Stimulated activated CD8-positive, alpha-beta memory T cell treated with anti-CD3 and anti-CD28 coated beads, Interleukin-7, amount 100 ng/mL, for 48 hours (primary cell): ENCODE data around the gene ANGEL2.
A peak's percentile ranks its signal among the peaks of the same experiment; 100 is the strongest.
"Not testable (repeated sequence)": the region's sequence is repeated elsewhere in the genome, so short reads cannot be mapped to it uniquely, and the experiment has no call there.

Source experiments
- DNase-seq, 2 donors: peaks; one replicate each; pipeline ENCODE4 v3.0.0-alpha.2; 2020; ENCODE audit warnings: low read depth in 1 of 2; ENCODE audit errors: extremely low read depth in 1 of 2

Gene ANGEL2

DNA sequence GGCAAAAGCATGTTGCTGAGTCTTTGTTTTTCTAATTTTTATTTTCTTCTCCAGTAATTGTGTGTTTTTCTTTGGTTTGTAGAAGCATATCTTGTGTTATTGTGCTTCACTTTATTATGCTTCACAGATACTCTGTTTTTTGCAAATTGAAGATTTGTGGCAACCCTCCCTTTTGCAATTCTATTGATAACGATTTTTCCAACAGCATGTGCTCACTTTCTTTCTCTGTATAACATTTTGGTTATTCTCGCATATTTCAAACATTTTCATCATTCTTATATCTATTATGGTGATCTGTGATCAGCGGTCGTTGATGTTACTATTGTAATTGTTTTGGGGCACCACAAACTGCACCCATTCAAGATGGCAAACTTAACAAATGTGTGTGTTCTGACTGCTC lies 3.8 kb upstream of the ANGEL2 start:
- DNase-seq: no peak

DNA sequence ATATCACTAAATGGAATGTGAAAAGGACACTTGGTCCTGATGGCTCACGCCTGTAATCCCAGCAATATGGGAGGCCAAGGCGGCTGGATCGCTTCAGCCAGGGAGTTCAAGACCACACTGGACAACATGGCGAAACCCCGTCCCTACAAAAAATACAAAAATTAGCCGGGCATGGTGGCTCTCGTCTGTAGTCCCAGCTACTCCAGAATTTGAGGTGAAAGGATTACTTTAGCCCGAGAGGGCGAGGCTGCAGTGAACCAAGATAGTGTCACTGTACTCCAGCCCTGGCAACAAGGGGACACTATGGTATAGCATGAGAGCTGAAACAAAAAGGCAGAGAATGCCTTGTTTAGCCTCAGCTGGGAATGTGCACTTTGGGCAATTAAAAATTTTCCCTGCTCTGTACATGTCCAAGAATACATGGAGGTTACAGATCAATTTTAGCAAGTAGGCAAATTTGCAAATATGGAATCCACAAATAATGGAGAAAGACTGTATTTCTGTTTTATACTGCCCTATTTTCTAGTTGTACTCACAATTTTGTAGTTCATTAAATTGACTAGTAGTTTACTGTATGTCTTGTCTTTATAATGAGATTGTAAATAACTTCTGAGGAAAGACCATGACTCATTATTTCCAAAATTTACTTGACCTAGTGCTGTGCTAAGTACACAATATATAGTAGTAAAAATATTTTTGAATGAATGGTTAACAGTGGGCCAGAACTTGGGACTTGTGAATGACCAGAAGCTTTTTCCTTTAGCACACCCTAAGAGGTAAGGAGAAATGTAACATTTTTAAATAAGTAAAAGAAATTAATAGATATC lies 2.0 kb upstream of the ANGEL2 start:
- DNase-seq: no peak

GRCh38 chr1:213014642-213015041 lies 1.0 kb downstream of the ANGEL2 start:
- DNase-seq: no peak

DNA sequence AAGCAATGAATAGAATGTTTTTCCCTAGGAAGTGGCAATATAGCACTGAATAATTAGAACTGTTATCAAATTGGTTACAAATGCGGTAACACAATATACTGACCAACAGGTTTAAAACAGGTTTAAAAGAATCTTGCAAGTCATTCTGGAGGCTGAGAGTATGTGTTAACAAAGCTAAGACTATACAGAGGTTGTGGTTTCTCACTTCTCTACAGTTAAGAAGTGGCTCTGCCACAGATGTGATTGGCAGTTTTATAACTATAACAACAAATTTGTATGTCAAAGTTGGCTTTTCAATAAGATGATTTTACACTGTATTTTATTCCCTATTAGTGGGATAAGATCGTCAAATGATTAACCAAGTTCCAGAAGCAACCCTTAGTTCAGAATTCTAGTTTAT lies 7.1 kb downstream of the ANGEL2 start:
- DNase-seq: no peak

DNA sequence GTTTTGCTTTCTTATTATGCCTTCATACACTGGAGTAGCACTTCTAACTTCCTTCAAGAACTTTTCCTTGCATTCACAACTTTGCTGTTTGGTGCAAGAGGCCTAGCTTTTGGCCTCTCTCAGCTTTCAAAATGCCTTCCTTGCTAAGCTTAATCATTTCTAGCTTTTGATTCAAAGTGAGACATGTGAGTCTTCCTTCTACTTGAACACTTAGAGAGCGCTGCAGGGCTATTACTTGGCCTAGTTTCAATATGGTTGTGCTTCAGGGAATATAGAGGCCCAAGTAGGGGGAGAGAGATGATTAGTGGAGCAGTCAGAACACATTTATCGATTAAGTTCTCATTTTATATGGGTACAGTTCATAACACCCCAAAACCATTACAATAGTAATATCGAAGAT lies 12.4 kb downstream of the ANGEL2 start:
- DNase-seq: no peak

DNA sequence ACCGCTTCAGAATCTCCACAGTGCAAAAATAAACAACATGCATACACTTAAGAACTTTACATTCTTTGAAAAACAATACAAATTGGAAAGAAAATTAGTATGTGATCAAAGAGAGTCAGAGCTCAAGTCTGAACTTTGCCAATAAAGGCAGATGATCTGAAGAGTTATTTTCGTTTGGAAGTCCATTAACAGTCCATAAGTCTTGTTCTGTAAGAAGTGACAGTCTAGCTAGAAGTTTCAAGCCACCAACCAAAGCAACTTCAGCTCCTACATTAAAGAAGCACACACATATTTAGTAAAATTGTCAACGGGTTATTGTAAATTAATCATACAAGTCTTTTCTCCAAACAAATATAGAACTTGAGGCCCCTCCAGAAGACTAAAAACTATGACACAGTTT lies 20.7 kb downstream of the ANGEL2 start:
- no peak for DNase-seq

GRCh38 chr1:212993960-212994359 lies 21.7 kb downstream of the ANGEL2 start:
- not testable (repeated sequence) for DNase-seq

DNA sequence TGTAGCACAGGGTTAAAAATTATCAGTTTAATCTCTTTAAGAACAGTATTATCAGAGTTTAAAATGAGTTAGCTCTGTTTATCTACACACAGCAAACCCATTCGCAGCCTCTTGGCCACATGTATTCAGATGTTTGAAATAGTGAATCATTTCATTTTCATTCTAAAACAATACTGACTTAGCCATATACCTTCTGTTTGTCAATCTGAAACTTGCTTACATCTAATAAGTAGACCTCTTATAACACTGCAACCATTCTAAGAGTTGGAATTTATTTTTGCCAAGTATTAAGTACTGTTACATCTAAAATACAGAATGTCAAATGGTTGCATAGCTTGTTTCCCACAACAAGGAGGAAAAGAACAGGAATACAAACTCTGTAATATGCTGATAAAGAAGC lies 25.4 kb downstream of the ANGEL2 start:
- no peak for DNase-seq

- DNase-seq: no peak
Measured at GRCh38 chr1:212987702-212988322, 27.9 kb downstream of the ANGEL2 start.

GRCh38 chr1:212986551-212986950 lies 29.1 kb downstream of the ANGEL2 start:
- DNase-seq: no peak

DNA sequence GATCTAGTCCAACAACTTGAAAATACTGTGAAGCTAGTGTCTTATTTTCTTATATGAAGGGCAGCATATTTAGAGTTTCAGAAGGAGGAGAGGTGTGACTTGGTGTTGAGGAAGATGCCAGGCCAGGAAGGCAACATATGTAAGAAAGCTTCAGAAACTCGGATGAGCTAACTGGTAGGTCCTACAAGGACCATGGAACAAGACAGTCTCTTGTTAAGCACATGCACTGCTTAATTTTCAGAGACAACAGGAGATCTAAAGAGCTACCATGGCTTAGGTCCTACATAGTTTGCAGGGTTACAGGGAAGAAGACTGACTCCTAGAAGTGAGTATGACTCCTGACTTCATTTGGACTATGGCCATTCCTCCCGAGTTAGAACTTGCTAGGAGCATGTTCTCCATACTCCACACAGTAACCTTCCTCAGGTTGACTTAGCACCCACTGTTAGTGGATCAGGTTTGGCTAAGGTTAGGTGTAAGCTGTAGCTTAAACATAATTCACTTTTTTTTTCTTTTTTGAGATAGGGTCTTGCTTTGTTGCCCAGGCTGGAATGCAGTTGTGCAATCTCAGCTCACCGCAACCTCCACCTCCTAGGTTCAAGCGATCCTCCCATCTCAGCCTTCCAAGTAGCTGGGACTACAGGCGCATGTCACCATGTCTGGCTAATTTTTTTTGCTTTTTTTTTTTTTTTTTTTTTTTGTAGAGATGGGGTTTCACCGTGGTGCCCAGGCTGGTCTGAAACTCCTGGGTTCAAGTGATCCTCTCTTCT lies 31.0 kb downstream of the ANGEL2 start:
- no peak for DNase-seq

DNA sequence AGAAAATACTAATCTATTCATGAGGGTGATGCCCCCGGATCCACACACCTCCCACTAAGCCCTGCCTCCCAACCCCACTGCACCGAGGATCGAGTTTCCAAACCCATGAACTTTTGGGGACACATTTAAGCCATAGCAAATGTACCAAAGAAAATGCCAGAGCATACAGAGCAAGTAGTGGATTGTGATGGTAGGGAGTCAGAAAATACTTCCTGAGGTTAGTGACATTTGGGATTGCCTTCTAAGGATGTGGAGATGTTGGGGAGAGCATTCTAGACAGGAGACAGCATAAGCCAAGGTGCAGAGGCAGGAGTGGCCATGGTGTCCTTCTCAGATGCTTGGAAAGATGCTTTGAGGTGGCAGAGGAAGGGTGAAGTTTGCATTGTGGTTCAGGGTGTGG lies 32.2 kb downstream of the ANGEL2 start:
- no peak for DNase-seq

- no peak for DNase-seq
Measured at GRCh38 chr1:212982430-212983152, 33.1 kb downstream of the ANGEL2 start.

GRCh38 chr1:212981571-212982328 lies 33.9 kb downstream of the ANGEL2 start:
- no peak for DNase-seq

- DNase-seq: no peak
Measured at GRCh38 chr1:212981025-212981495, 34.6 kb downstream of the ANGEL2 start.

- DNase-seq: no peak
Measured at GRCh38 chr1:212980123-212980785, 35.4 kb downstream of the ANGEL2 start.

GRCh38 chr1:212979340-212980122 lies 36.1 kb downstream of the ANGEL2 start:
- DNase-seq: peak; percentile 2 to 38

DNA sequence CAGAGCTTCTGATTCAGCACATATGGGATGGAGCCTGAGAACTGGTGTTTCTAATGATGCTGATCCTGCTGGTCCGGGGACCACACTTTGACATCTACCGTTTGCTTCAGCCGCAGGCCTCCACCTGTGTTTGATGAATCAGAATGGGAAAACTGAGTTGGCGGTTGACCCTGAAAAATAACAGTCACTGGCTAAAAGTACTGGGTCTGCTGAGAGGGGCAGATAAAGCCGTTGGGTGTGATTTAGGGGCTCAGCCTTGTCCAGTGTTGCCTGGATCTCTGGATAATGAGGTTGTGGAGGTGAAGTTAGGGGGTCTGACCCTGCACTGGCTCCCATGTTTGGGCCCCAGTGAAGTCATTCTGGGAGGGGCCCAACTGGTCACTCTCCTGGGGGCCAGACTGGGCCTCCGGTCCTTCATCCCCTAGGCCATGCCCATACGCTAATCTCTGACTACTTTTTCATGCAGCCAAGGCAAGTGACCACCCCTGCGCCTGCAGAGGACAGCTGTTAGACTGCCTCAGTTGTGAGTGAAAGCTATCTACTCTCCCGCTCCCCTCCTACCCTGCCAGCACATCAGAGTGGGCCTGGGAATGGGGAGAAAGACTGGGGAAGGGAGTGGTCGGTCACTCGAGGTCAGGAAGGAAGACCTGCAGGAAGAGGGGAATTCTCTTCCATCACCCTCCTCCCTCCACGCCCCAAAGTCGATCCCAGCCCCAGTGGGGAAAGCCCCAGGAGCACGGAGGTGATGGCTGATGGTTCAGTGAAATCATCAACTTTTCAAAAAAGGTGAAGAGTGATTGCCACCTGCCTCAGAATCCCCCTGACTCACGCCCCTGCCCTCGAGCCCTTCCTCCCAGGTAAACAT lies 37.7 kb downstream of the ANGEL2 start:
- DNase-seq: no peak
